H1 (cell line): ENCODE results near the gene RNF114. TPM values are rescaled to one million over a fixed set of nuclear protein-coding genes. Genes with fewer than 3 reads are reported as not detected.

ENCODE experiments used
- SRF ChIP-seq: IDR thresholded peaks from 2 replicates; pipeline ENCODE4 v1.6.1; 2011; ENCODE audit warnings: mild to moderate bottlenecking, low read depth, low read length, moderate library complexity
- polyA plus RNA-seq, 7 experiments: library from polyadenylated mRNA; depleted of rRNA in 3 of 7; stranded (reverse) in 5 of 7; unstranded in 2 of 7; fragments of >200 nt in 5 of 7; fragments of 200-250 nt in 2 of 7; gene quantifications; 1 replicate in 5 of 7; 2 replicates in 1 of 7; 4 replicates in 1 of 7; pipeline versions ENCODE4 v1.2.1 to v1.2.3, GENCODE V29; 2011 to 2013; ENCODE audit warnings: missing spikeins in 2 of 7, mixed read lengths in 2 of 7
- total RNA-seq: library from RNA; stranded (reverse); fragmentation: NEBNext Ultra II Directional; extraction: Animal tissue kit (Norgen Biotek cat#: 25700); gene quantifications from 2 replicates; pipeline ENCODE4 v1.2.1, GENCODE V29; 2021

The RNF114 gene
- total and polyA plus RNA-seq, 2 of the 8 experiments (the other 6 are each of a cell fraction or from before 2014, with no cell fraction given), result 81.7 to 89.9 TPM

- no peak for TF ChIP-seq SRF
These were observed 57.1 kb downstream of the RNF114 start (continued) for GRCh38 chr20:49993301-49993751.
